KOPT-K1 (cell line): Measurements from ENCODE around the gene RANBP1.

Experiments used
- H3K27ac ChIP-seq: fragments of 200-600 bp; sonication (generic); 2 replicates; pipeline ENCODE4 v1.5.1; 2016; ENCODE audit warnings: antibody characterized with exemption, mild to moderate bottlenecking, low read depth, low read length; ENCODE audit not compliant: poor library complexity, severe bottlenecking
- H3K36me3 ChIP-seq: fragments of 200-600 bp; sonication (generic); 2 replicates; pipeline ENCODE4 v1.5.1; 2017; ENCODE audit warnings: antibody characterized with exemption, mild to moderate bottlenecking, low read length, moderate library complexity; ENCODE audit not compliant: insufficient read depth
- H3K9me3 ChIP-seq: fragments of 200-600 bp; sonication (generic); 2 replicates; pipeline ENCODE4 v1.5.1; 2017; ENCODE audit warnings: antibody characterized with exemption, low read length, mild to moderate bottlenecking; ENCODE audit not compliant: insufficient read depth, poor library complexity, severe bottlenecking

The RANBP1 gene

GRCh38 chr22:20109411-20110358, 6.2 kb upstream of the RANBP1 start:
- Histone ChIP-seq H3K36me3 (peaks cover 96% of the 10 kb centered on the region), H3K27ac (peak overlapping the region; percentile 90), H3K9me3 (no peaks in the 10 kb centered on the region)

GRCh38 chr22:20110359-20110985, 5.4 kb upstream of the RANBP1 start:
- H3K9me3 ChIP-seq, result no peaks in the 10 kb centered on the region
- peak overlapping the region; percentile 90 for H3K27ac ChIP-seq
- H3K36me3 ChIP-seq, result peaks cover 96% of the 10 kb centered on the region

- H3K9me3 ChIP-seq, result no peaks in the 10 kb centered on the region
- peak overlapping the region; percentile 90 for H3K27ac ChIP-seq
- H3K36me3 ChIP-seq, result peaks cover 96% of the 10 kb centered on the region
Measured at GRCh38 chr22:20111045-20111688, 4.7 kb upstream of the RANBP1 start.

- H3K9me3 ChIP-seq, result no peaks in the 10 kb centered on the region
- H3K27ac ChIP-seq, result peak overlapping the region; percentile 90
- peaks cover 89% of the 10 kb centered on the region for H3K36me3 ChIP-seq
Measured at GRCh38 chr22:20111689-20112622, 3.9 kb upstream of the RANBP1 start.

- H3K36me3 ChIP-seq, result peaks cover 80% of the 10 kb centered on the region
- peak overlapping the region; percentile 90 for H3K27ac ChIP-seq
Measured at GRCh38 chr22:20112623-20113511, 3.0 kb upstream of the RANBP1 start.

GRCh38 chr22:20113551-20114310, 2.2 kb upstream of the RANBP1 start:
- Histone ChIP-seq H3K27ac (no peak overlapping the region), H3K36me3 (peaks cover 74% of the 10 kb centered on the region), H3K9me3 (no peaks in the 10 kb centered on the region)

More at GRCh38 chr22:20112623-20113511, 3.0 kb upstream of the RANBP1 start:
- H3K9me3 ChIP-seq, result no peaks in the 10 kb centered on the region

- H3K36me3 ChIP-seq, result peaks cover 74% of the 10 kb centered on the region
Measured at GRCh38 chr22:20114506-20115475, 1.1 kb upstream of the RANBP1 start.

GRCh38 chr22:20116376-20116950, 559 bp downstream of the RANBP1 start:
- Histone ChIP-seq H3K27ac (peak overlapping the region; percentile 96), H3K36me3 (peaks cover 77% of the 10 kb centered on the region), H3K9me3 (no peaks in the 10 kb centered on the region)

More at GRCh38 chr22:20114506-20115475, 1.1 kb upstream of the RANBP1 start:
- Histone ChIP-seq H3K9me3 (no peaks in the 10 kb centered on the region), H3K27ac (no peak overlapping the region)

- peaks cover 78% of the 10 kb centered on the region for H3K36me3 ChIP-seq
- H3K27ac ChIP-seq, result peak within 1 kb of the TSS; percentile 96
- no peaks in the 10 kb centered on the region for H3K9me3 ChIP-seq
Measured at GRCh38 chr22:20116951-20117632, 1.2 kb downstream of the RANBP1 start, which contains the start of gene TRMT2A. Gene TRMT2A (minus strand): TSS chr22:20117226. CDS start chr22:20116906, 320 bp downstream.

- Histone ChIP-seq H3K36me3 (peaks cover 78% of the 10 kb centered on the region), H3K27ac (peak overlapping the region; percentile 96), H3K9me3 (no peaks in the 10 kb centered on the region)
Measured at GRCh38 chr22:20117633-20118299, 1.9 kb downstream of the RANBP1 start.
